Measurements from ENCODE around the gene SP3.
A peak's percentile ranks its signal among the peaks of the same experiment; 100 is the strongest.

The SP3 gene

GRCh38 chr2:173953047-173953424 is 12.1 kb downstream of the SP3 start:
- Histone ChIP-seq H3K27ac (ENCODE audit: low read depth, low read length) (no peak overlapping the region), H3K36me3 (ENCODE audit: control insufficient read depth, low read length) (peaks cover 97% of the 10 kb centered on the region), H3K4me3 (ENCODE audit: low read length) (no peak overlapping the region), H3K9me3 (ENCODE audit: control insufficient read depth, insufficient read depth, low read length) (no peaks in the 10 kb centered on the region), H3K4me2 (ENCODE audit: low read length) (0 out of 2 replicates have a peak overlapping the region, but pooled peaks have one; percentile 5), H3K9me2 (replicated peaks; ENCODE audit: control insufficient read depth, low read length) (no peaks in the 10 kb centered on the region), H4K20me1 (ENCODE audit: control insufficient read depth, insufficient read depth, low read depth, low read length) (peaks cover 39% of the 10 kb centered on the region), H3K27me3 (ENCODE audit: control insufficient read depth, low read length) (no peaks in the 10 kb centered on the region), H3K4me1 (ENCODE audit: control insufficient read depth, low read length) (peaks cover 27% of the 10 kb centered on the region), H3F3A (ENCODE audit: control insufficient read depth, insufficient read depth) (no peaks in the 10 kb centered on the region; the same call in 1 of the 2 replicates), H3K79me2 (ENCODE audit: control insufficient read depth, low read length) (peaks cover 100% of the 10 kb centered on the region)
- TF ChIP-seq, protein P1, sequence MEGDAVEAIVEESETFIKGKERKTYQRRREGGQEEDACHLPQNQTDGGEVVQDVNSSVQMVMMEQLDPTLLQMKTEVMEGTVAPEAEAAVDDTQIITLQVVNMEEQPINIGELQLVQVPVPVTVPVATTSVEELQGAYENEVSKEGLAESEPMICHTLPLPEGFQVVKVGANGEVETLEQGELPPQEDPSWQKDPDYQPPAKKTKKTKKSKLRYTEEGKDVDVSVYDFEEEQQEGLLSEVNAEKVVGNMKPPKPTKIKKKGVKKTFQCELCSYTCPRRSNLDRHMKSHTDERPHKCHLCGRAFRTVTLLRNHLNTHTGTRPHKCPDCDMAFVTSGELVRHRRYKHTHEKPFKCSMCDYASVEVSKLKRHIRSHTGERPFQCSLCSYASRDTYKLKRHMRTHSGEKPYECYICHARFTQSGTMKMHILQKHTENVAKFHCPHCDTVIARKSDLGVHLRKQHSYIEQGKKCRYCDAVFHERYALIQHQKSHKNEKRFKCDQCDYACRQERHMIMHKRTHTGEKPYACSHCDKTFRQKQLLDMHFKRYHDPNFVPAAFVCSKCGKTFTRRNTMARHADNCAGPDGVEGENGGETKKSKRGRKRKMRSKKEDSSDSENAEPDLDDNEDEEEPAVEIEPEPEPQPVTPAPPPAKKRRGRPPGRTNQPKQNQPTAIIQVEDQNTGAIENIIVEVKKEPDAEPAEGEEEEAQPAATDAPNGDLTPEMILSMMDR (IDR thresholded peaks at IDR 0.05; ENCODE audit: low read depth, low read length, poor library complexity, severe bottlenecking) = no peak
- no peak for TF ChIP-seq EZH2phosphoT487 (IDR thresholded peaks at IDR 0.05; ENCODE audit: borderline replicate concordance, low read length)

DNA sequence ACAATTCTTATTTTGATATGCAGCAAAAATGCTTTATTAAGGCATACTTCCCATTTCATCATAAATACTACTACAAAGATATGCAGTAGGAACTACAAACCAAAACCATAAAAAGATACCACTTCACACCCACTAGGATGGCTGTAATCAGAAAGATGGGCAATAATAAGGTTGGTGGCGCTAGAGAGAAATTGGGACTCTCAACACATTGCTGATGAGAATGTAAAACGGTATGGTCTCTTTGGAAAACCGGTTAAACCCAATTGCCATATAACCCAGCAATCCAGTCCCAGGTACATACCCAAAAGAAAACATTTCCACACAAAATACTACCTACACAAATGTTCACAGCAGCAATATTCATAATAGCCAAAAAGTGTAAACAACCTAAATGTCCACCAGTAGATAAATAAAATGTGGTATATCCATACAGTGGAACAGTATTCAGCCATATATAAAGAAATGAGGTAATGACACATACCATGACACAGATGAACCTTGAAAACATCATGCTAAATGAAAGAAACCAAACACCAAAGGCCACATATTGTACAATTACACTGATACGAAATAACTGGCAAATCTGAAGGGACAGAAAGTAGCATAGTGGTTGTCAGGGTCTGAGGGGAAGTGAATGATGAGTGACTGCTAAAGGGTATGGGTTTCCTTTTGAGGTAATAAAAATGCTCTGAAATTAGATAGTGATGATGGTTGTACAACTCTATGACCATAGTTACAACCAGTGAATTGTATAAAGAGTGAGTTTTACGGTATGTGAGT is 12.7 kb downstream of the SP3 start:
- no peak overlapping the region for H3K27ac ChIP-seq (ENCODE audit: low read depth, low read length)
- H3K9me3 ChIP-seq (ENCODE audit: control insufficient read depth, insufficient read depth, low read length) = no peaks in the 10 kb centered on the region
- no peak overlapping the region for H3K4me3 ChIP-seq (ENCODE audit: low read length)
- H4K20me1 ChIP-seq (ENCODE audit: control insufficient read depth, insufficient read depth, low read depth, low read length) = peaks cover 39% of the 10 kb centered on the region
- no peaks in the 10 kb centered on the region for H3K27me3 ChIP-seq (ENCODE audit: control insufficient read depth, low read length)
- H3K4me2 ChIP-seq (ENCODE audit: low read length) = peak overlapping the region; percentile 5; the same call in 1 of the 2 replicates
- TF ChIP-seq, protein P1 (IDR thresholded peaks at IDR 0.05; ENCODE audit: low read depth, low read length, poor library complexity, severe bottlenecking) = peak; percentile 43
- TF ChIP-seq EZH2phosphoT487 (IDR thresholded peaks at IDR 0.05; ENCODE audit: borderline replicate concordance, low read length) = no peak
- no peaks in the 10 kb centered on the region for H3K9me2 ChIP-seq (replicated peaks; ENCODE audit: control insufficient read depth, low read length)
- peaks cover 97% of the 10 kb centered on the region for H3K36me3 ChIP-seq (ENCODE audit: control insufficient read depth, low read length)
- no peaks in the 10 kb centered on the region; the same call in 1 of the 2 replicates for H3F3A ChIP-seq (ENCODE audit: control insufficient read depth, insufficient read depth)
- H3K79me2 ChIP-seq (ENCODE audit: control insufficient read depth, low read length) = peaks cover 100% of the 10 kb centered on the region
- peaks cover 27% of the 10 kb centered on the region for H3K4me1 ChIP-seq (ENCODE audit: control insufficient read depth, low read length)

GRCh38 chr2:173948842-173949241 is 16.3 kb downstream of the SP3 start:
- H3K4me2 ChIP-seq (ENCODE audit: low read length) = no peak overlapping the region
- H3K79me2 ChIP-seq (ENCODE audit: control insufficient read depth, low read length) = peaks cover 100% of the 10 kb centered on the region
- no peak overlapping the region for H3K27ac ChIP-seq (ENCODE audit: low read depth, low read length)

More at GRCh38 chr2:173948842-173949241, 16.3 kb downstream of the SP3 start:
- Histone ChIP-seq H3K9me3 (ENCODE audit: control insufficient read depth, insufficient read depth, low read length) (no peaks in the 10 kb centered on the region), H3K4me1 (ENCODE audit: control insufficient read depth, low read length) (peaks cover 52% of the 10 kb centered on the region), H3K27me3 (ENCODE audit: control insufficient read depth, low read length) (no peaks in the 10 kb centered on the region), H3F3A (ENCODE audit: control insufficient read depth, insufficient read depth) (no peaks in the 10 kb centered on the region; the same call in 1 of the 2 replicates), H3K4me3 (ENCODE audit: low read length) (no peak overlapping the region), H3K36me3 (ENCODE audit: control insufficient read depth, low read length) (peaks cover 77% of the 10 kb centered on the region), H3K9me2 (replicated peaks; ENCODE audit: control insufficient read depth, low read length) (no peaks in the 10 kb centered on the region), H4K20me1 (ENCODE audit: control insufficient read depth, insufficient read depth, low read depth, low read length) (peaks cover 38% of the 10 kb centered on the region)
- TF ChIP-seq EZH2phosphoT487 (IDR thresholded peaks at IDR 0.05; ENCODE audit: borderline replicate concordance, low read length) = no peak
- TF ChIP-seq, protein P1 (IDR thresholded peaks at IDR 0.05; ENCODE audit: low read depth, low read length, poor library complexity, severe bottlenecking) = no peak
